NCI-H345 (cell line): ENCODE data around the gene EPB41L4B.
A peak's percentile ranks its signal among the peaks of the same experiment; 100 is the strongest.
"Not testable (repeated sequence)": the region's sequence is repeated elsewhere in the genome, so short reads cannot be mapped to it uniquely, and the experiment has no call there.

Experiments
- DNase-seq: peaks from one replicate; lab custom pipeline; 2025; lab: John Stamatoyannopoulos, UW

Gene EPB41L4B

DNA sequence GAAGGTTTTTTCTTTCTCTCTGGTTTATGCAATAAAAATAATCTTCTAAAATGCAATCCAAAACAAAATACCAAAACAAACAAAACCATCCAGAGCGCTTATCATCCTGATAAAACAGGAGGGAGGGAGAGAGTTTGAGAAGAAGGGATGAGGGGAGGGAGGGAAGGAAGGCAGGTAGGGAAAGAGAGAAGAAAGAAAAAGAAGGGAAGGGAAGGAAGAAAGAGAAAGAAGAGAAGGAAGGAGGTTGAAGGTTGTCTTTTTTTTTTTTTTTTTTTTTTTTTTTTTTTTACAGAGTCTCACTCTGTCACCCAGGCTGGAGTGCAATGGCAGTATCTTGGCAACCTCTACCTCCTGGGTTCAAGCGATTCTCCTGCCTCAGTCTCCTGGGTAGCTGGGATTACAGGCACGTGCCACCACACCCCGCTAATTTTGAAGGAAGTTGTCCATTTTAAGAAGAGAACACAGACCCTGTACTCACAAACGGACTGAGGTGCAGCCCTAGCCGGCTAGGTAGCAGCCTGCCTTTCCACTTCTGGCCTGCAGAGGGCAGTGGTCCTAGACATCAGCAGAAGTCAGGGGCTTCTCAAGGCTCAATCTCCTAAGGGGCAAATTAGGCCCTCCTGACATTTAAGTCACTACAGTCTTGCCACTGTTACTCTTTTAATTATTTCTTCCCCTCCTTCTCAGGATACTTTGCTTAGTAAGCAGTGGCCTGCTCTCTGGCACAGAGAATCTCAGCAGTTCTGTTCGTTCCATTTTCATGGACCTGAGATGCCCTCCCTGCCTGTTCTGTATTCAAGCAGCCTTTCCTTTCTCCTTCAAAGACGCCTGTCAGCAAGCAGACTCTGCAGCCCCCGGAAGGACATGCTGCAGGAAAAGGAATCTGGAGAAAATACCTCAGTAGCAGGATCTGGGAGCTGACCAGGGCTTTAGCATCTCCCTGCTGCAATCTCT is 76.4 kb downstream of the EPB41L4B start:
- peak; percentile 75 for DNase-seq

GRCh38 chr9:109242741-109243140 is 78.1 kb downstream of the EPB41L4B start:
- DNase-seq: no peak

DNA sequence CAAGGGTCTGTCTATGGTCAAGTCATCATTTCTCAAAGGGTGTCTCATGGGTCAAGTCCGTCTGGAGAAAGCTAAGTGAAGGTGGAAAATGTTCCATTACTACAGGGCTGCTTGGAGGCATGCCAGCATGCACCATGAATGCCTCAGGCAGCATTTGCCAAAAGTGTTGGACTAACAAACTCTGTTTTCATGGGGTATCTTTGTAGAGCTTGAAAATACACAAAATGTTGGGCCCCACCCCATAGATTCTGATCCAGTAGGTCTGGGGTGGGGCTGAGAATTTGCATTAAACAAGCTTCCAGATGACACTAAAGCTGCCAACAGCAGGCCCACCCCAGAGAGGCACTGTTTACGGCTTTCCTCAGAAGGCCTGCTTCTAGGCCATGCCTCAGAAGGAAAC is 78.8 kb downstream of the EPB41L4B start:
- no peak for DNase-seq

- no peak for DNase-seq
Observed at GRCh38 chr9:109241207-109241606, 79.7 kb downstream of the EPB41L4B start.

DNA sequence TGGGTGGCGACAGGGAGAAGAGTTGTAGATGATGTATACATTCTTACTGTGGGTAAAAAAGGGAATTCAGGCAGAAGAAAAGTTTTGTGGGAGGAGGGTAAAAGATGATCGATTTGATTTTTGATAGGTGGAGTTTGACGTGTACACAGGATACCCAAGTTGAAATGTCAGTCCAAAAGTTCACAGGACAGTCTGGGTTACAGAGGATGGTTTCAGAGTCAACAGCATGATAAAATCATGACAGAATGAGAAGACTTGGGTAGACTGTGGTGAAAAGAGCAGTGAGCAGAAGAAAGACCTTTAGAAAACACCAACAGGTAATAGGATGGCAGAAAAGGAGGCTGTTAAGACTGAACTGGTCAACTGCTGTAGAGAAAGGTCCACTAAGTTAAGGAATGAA is 81.6 kb downstream of the EPB41L4B start:
- DNase-seq: no peak

DNA sequence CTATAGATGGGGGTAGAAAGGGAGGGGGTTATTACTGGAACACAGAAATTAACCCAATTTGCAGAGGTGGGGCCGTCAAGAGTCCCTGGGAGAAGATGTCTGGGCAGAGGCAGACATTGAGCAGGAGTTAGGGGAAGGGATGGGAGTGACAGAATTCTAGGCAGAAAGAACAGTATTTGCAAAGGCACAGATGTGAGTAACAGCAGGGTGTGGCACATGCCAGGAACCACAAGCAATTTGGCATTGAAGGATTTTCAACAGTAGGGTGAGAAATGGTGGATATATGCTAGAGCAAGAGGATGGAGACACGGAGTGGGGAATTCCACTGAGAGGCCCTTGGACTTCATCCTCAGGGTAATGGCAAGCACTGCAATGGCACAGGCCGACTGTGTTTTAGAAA is 82.2 kb downstream of the EPB41L4B start:
- no peak for DNase-seq

DNA sequence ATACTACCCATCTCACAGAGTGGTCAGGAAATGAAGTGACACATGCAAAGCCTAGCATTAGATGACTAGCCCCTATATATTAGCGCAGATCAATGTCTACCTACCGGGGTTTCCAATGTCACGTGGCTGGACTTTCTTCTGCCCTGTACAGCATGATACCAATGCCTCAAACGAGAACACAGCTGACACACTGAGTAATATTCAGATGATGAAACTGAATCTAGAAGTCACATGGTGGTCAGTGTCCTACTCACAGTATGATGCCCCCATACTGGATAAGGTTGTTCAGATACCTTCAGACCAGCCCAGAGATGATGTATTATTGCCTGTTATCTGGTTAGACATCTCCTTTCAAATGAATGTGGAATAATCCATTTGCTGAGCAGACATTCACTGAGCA is 82.7 kb downstream of the EPB41L4B start:
- DNase-seq: no peak

- DNase-seq: no peak
Observed at GRCh38 chr9:109232449-109233237, 88.2 kb downstream of the EPB41L4B start.

DNA sequence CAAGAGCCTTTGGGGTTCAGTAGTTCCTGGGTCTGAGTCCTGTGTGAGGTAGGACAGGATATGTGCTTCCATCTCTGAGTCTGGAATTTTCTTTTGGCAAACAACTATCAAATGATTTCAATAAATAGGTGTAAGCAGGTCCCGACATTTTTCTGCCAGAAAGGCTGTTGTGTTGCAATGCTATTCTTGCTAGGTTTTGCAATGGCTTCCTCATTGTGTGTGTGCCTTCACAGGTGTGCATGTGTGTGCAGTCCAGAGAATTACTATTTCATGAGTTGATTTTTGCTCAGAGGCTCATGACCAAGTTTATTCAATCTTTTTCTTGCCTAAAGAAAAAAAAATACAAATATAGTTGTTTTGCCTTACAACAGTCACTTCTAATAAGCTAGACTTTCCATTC is 89.3 kb downstream of the EPB41L4B start:
- no peak for DNase-seq

DNA sequence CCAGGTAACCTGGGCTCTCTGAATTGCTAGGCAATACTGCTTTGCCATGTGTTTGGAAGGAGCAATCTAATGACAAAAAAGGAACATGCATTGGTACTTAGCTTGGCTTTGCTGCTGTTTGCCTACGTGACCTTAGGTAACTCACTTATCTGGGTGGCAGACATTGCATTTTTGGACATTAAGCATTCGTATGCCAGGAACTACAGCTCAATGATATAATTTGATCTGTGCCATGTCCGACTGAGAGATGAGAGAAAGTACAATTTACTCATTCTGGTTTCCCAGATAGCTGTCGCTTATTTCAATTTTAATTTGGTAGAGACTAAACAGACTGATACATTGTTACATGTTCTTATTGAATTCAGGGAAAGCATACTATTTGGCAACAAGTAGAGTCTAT is 90.6 kb downstream of the EPB41L4B start:
- no peak for DNase-seq

DNA sequence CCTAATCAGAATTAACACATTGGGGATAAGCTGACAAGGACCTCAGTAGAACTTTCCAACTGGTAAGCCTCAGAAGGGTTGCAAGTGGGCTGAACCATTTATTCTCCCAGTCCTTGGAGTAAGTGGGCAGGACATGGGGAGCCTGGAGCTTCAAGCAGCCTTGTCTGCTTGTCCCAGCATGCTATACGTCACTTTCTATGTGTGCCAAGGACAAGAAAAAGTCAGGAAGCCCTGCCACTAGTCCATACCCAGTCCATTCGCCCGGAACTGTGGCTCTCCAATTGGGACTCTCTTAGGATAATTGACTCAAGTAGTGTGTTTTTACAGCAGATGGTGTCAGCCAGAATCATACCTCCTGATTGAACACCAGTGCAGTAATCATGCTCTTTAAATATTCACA is 91.2 kb downstream of the EPB41L4B start:
- DNase-seq: no peak

GRCh38 chr9:109228093-109228642 is 92.7 kb downstream of the EPB41L4B start:
- DNase-seq: no peak

DNA sequence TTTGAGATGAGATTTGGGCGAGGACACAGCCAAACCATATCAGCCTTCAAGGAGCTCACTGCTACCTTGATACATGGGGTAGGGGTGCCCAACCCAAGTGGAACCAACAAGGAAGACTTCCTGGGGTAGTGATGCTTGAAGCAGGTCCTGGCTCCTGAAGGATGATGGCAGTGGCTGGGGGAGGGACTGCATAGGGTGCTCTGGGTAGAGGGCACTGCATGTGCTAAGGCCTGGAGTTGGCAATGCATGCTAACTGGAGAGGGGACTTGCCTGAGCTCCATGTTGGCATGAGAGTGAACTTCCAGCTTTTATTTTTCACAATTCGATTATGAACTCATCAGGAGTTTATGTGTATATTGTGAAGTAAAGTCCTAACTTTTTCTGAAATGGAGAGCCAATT is 95.2 kb downstream of the EPB41L4B start:
- DNase-seq: no peak

DNA sequence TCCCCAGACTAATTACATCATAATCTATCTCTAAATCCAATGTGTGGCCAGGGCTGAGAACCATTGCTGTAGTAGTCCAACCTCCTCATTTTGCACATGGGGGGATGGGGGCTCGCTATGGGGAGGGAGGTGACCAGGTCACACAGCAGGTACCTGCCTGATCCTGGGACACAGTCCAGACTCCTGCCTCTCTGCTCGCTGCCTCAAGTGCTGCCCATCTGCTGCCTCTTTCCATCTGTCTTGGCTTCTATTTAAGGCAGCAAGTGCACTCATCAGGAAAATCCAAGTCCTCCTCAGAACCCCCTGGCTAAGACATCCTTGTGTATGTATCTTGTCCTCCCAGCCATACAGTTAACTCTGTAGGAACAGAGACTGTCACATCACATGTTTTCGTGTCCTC is 96.1 kb downstream of the EPB41L4B start:
- DNase-seq: no peak

GRCh38 chr9:109218242-109218641 is 102.6 kb downstream of the EPB41L4B start:
- DNase-seq: not testable (repeated sequence)

DNA sequence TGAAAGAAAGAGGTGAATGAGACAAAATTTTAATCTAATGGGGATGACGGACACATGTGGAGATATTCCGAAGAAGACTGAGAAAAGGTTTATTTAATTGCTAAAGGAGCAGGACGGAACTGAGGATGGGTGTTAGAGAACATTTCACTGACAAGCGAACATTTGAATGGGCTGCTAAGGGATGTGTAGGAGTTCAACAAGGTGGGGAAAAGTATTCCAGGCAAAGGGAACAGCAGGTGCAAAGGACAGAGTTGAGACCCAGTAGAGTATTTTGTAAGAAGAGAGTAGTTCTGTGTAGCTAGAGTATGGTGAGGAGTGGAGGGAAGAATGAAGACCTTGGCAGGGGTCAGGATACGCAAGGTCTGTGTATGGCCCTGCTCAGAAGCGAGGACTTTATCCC is 106.4 kb downstream of the EPB41L4B start:
- no peak for DNase-seq

GRCh38 chr9:109213285-109214121 is 107.4 kb downstream of the EPB41L4B start:
- no peak for DNase-seq

DNA sequence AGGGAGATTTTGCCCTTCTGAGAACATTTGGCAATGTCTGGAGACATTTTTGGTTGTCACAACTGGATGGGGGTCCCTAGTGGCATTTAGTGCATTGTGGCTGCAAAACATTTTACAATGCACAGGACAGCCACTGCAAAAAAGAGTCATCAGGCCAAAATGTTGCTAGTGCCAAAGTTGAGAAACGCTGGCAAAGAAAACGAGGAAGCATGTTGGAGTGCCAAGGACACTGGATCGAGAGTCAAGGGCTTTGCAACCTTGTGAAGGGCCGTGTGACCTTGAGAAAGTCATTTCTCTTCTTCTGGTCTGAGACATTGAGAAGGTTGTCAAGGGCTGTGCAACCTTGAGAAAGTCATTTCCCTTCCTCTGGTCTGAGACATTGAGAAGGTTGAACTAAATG is 108.1 kb downstream of the EPB41L4B start:
- no peak for DNase-seq

DNA sequence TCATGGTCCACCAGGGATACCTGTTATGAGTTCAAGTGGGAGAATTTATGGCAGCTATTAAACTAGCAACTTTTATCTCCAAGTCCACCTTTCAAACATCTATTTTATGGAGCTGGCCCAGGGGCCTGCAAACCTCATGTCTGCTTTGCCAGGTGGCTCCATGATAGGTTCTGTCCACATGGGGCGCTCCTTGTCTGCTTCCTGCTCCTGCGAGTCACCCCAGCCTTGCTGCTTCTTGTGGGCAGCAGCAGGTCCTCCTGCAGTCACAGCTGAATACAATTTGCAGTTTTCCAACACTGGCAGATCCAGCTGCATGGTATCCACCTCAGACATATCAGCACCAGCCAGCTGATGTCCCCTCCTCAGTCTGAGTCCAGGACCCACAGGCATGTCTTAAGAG is 114.2 kb downstream of the EPB41L4B start:
- DNase-seq: no peak

DNA sequence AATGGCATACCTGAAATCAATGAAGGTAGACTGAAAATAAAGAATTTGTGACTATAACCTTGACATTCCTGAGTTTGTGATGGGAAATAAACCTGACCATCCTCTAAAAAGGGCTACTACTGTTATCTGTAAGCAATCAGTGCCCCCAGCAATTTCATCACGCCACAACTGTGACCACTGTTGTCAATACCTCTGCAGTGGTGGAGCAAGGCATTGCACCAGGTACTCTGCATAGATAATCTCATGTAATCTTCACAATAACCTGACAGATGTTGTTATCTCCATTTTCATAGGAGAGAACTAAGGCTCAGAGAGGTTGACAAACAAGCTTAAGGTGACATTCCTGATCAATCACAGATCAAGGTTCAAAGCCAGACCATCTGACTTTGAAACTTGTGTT is 115.3 kb downstream of the EPB41L4B start:
- DNase-seq: no peak

DNA sequence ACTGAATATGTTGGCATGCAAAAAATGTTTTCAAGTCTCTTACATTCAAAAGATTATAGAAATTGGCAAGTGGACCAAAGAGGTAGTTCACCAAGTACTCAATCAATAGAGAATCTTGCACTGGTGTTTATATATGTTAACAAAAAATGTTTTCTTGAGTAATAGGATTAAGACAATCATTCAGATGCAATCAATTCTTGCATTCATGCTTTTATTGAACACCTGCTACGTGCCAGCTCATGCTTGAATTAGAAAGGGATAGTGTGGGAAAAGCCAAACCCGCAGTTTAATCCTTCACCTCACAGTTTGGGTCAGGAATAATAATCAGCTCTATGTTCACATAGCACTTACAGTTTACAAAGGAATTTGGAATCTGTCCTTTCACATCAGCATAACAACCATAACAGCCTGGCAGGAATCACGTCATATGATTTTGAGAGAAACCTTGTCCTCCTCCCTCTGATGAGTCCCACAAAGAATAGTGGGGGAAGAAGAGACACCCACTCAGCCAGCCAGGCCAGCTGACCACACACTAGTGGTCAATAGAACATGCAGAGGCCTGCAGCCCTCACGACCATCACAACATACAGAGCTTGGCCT is 117.0 kb downstream of the EPB41L4B start:
- no peak for DNase-seq

DNA sequence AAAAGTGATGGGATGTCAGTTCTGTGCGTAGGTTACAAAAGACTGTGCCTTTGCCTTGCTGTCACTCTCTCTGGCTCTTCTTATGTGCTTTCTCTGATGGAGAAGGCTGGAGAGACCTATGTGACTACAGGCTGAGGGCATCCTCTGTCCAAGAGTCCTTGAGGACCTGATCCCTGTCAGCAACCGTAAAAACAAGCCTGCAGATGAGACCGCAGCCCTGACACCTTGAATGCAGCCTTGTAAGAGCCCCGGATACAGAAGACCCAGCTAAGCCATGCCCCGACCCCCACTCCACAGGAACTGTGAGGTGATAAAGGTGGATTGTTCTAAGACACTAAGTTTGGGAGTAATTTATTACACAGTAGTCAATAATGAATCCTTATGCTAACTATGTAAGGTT is 121.2 kb downstream of the EPB41L4B start:
- DNase-seq: no peak
